HG02973 (cell line): Measurements from ENCODE around the gene ADAMTS12.

Experiments used
- ATAC-seq: cut with Tn5 transposase; IDR thresholded peaks from one replicate; pipeline ENCODE4 v1.9.1; 2021; ENCODE audit warnings: moderate library complexity; ENCODE audit not compliant: unreplicated experiment

ADAMTS12 gene

GRCh38 chr5:33675958-33676464 is 215.8 kb downstream of the ADAMTS12 start:
- peak; percentile 77 for ATAC-seq

- ATAC-seq: no peak
Measured at GRCh38 chr5:33671700-33672291, 220.0 kb downstream of the ADAMTS12 start.

DNA sequence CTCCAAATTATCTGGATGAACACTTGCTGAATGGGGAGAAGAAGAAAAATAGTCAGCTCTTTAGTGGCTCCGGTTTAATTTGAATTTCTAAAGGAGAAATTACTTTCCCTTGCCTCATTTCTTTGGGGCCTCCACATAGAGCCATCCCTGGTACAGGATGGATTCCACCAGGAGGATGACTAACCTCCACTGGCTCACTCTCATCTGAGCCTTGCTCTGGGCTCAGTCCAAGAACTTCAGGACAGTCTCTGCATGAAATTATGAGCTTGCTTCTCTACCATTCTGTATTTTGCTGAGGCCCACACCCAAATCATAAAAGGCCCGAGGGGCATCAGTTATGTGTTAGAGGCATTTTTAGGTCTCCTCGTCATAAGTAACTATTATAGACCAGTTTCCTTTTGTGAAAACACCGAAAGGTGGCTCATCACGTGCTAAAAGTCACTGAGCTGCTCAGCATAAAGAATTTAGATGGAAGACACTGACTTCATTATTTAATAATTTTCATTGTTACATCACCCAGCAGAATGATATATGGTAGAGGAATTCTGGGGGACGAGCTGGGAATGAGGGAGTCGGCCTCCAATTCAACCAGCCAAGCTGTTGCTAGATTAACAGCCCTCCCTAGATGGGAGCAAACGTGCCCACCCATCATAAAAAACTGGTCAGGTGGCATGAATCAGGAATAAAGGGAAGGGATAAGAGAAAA is 228.9 kb downstream of the ADAMTS12 start:
- ATAC-seq: no peak

- ATAC-seq: no peak
Measured at GRCh38 chr5:33659526-33660169, 232.1 kb downstream of the ADAMTS12 start.

- ATAC-seq: no peak
Measured at GRCh38 chr5:33657804-33658440, 233.9 kb downstream of the ADAMTS12 start.

DNA sequence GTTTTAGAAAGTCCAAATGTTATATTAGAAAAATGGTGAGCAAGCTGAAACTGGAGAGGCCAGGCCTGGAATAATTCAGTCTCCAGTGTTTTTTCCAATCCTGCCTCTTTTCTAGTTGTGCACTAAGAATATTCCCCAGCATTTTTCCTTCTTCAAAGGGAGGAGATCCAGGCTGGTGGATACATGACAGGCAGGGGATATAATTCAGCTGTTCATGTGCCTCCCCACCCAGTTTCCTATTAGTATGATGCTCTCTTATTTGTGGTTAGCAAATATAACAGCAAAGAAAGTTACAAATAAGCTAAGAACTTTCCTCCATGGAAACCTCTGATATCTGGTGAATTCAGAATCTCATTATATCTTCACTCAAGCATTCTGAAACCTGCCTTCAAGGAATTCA is 234.6 kb downstream of the ADAMTS12 start:
- no peak for ATAC-seq

GRCh38 chr5:33650911-33651310 is 240.9 kb downstream of the ADAMTS12 start:
- no peak for ATAC-seq

DNA sequence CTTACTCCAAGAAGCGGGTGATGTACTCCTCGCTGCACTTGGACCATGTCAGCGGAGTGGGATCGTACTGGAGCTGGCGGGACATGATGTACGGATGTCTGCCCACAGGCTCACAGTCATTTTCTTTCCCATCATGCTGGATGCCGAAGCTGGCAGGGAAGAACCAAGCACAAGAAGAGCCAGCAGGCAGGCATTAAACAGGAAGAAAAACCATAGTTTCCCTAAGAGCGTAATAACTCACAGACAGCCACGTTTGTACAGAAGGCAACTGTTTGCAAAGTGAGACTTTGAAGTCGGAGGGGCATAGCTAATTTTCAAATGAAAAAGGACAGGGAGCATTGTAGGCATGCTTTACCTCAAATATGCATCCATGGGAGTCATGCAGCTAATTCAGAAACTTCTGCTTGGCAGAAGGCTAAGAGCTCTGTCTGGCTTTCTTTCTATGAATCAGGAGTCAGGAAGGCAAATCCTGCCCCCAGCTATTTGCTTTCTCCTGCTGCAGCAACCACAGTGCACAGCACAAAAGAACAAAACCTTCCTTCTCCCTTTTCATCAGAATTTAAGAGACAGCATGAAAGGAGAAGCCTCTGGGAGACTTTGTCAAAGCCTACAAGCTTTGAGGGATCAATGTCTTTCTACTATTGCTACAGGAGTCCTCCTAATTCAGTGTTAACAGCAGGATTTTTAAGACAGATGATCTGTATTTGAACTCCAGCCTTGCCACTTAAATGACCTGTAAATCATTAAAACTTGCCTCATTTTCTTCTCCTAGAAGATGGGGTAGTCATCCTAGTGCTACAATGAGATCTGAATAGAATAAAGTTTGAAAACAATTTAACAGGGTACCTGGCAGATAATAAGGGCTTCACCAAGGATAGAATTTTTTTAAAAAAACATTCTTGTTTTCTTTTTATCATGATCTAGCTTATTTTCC is 242.0 kb downstream of the ADAMTS12 start:
- ATAC-seq: no peak

DNA sequence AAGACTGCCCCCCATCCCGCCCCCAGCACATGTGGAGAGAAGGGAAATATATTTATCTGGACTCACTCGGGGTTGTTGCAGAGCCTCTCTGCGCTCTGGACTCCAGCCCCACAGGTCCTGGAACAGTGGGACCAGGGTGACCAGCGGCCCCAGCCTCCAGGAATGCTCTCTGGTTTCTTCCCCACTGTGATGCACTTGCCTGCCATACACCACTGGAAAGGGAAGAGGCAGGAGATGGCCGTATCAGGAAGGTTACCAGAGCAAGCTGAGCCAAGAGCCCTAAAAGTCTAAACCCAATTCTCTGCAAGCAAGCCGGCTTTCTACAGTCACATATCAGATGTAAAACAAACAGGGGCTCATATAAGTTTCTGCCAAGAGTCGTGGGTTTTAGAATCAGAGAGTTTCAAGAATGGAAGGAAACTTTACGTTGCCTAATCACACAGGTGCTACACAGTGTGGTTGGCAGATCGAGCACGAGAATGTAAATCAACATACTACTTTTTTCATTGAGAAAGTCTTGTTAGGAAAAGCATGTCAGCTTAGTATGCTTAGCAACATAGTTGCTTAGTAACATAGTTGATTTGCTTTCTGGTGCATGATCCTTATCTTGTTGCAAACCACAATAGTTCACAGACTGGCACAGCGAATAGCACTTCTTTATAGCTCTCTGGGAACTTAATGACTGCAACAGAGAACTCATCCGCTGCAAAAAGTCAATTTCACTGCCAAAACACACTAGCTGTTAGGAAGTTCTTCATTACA is 249.9 kb downstream of the ADAMTS12 start:
- ATAC-seq: peak; percentile 55

GRCh38 chr5:33639474-33639873 is 252.3 kb downstream of the ADAMTS12 start:
- no peak for ATAC-seq

DNA sequence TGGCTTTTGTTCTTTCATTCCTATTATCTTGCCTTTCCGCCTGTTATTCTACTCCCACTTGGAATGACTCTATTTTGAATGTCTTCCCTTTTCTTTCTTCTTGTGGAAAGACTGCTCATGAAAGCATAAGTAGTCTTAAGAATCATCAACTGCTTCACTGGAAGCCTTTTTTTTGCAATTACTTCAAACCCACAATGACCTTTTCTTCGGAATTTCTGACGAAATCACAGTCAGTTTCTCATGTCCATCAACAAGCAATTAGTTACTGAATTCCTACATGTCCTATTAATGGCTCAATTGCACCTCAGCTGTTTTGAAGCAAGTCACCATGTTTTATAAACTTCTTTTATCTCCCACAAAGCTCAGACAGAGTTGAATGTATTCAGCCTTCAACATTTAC is 254.8 kb downstream of the ADAMTS12 start:
- ATAC-seq: no peak

DNA sequence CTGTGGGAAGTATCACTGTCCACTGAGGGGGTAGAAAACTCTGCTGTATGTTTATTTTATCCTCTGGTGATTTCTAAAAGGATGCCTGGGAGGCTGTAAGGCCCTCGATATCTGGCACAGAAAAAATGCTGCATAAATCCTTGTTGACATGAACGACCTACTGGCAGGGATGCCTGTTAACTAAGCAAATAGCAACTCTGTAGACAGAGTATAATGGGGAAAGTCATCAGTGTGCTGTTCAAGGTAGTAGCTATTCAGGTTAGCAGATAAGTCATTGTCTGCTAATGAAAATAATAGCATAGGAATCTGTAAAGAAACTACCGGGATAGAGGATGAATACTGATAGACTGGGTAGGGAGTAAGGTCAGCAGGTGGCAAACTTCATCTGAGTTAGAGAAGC is 256.2 kb downstream of the ADAMTS12 start:
- no peak for ATAC-seq

DNA sequence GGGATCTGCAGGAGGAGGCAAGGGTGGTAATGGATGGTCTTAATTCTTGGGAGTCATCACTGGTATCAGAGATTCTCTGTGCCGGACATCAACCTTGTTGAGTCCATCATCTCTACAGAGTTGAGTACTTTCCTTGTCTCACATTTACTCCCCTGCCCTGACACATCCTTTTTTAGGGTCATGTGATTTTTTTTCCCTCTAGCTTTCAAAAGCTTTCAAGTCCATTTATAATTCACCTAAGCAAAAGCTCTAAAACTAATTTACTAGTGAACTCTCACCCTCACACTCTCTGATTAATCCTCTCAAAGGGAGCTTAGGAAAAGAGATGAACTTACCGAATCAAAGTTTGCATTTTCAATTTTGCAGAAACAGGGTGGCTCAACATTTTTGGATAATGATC is 258.1 kb downstream of the ADAMTS12 start:
- ATAC-seq: no peak

DNA sequence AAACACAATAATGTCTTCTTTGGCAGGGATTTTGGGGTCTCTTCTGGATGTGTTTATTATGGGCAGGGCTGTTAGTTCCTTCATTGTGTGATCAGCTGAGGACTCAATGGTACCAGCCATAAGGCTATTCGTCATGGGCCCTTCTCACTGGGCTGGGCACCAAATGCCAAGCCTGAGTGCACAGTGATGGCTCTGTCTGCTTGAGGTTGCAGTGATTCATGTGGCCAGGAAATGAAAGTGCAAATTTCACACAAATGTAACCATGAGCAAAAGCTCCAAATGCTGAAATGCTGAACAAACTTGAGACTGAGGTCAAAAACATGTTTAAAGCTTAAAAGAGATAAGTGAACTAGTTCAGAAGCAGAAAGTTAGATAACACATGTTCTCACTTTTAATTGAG is 260.0 kb downstream of the ADAMTS12 start:
- ATAC-seq: peak; percentile 91

DNA sequence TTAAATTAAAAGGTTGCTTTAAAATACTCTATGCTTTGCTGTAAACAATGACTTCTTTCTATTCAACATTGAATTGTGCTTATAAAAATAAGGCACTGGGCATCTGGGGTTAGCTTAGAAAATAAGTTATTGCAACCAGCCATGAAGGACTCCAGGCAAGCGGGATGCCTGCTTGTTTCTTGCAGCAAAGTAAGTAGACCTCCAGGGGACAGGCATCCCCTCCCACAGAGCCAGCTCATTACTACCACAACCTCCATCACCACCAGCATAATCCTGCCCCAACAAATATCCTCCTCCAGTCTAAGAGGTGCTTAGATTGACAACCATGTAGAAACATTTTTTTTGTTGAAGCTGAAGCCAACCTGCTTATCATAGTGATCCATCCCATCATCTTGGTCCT is 260.7 kb downstream of the ADAMTS12 start:
- no peak for ATAC-seq

GRCh38 chr5:33629999-33630398 is 261.8 kb downstream of the ADAMTS12 start:
- no peak for ATAC-seq

GRCh38 chr5:33628796-33629195 is 263.0 kb downstream of the ADAMTS12 start:
- no peak for ATAC-seq

DNA sequence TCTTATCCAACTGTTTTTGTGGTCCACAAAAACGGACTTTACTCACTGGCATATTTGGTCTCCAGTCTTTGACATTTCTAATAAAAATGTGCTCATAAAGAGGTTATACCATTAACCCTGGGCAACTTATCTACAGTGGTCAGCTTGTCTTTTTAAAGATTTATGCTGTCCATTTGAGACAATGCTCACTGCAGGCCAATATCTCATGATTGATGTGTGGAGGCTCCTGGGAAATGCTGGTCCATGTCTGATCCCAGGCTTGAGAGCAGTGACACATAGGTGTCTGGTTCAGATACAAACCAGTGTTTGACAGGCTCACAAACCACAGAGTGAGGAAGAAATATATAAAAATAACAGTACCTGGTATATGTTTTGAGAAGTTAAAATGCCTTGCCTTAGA is 270.3 kb downstream of the ADAMTS12 start:
- ATAC-seq: no peak

GRCh38 chr5:33614039-33614438 is 277.8 kb downstream of the ADAMTS12 start:
- ATAC-seq: no peak

DNA sequence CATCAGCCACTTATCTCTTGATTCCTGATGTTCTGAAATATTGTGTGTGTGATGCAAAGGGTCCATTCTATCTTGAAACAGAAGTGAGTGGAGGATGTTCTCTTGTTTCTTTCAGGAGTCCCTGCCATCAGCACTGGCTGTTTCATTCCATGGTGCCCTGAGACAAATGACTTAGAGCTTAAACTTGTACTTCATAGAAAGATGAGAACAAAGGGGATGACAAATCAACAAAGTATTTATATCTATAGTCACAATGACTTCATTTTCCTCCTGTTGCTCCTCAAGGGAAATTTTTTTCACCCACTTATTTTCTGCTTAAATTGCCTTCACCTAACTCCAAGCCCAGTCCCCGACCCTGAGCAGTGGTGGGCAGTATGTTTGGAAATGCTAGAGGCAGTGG is 279.4 kb downstream of the ADAMTS12 start:
- no peak for ATAC-seq
